ENCODE results near the gene NEURL1. TPM values are rescaled to one million over a fixed set of nuclear protein-coding genes. Genes with fewer than 3 reads are reported as not detected.

Gene NEURL1
- total and polyA plus RNA-seq, 10 of the 15 experiments (the other 5 are each of a cell fraction or from before 2014, with no cell fraction given): 0.02 to 0.05 (median 0.05) TPM; not detected in 6

GRCh38 chr10:103614306-103615158, 121.0 kb downstream of the NEURL1 start:
- POLR2A ChIA-PET: no interaction called here
- intact Hi-C loops (cut with micrococcal nuclease; ENCODE audit: unreplicated experiment) (no loop called here), in situ Hi-C loops (cut with MboI) (no loop called here)
- H4K20me1 ChIP-seq (ENCODE audit: control insufficient read depth, insufficient read depth): no peaks in the 10 kb centered on the region
- SMC1A ChIA-PET (ENCODE audit: uncharacterized antibody, unreplicated experiment): interaction anchor here (1.2 kb wide), 1 partner anchor 71 kb away, joined by 3 read pairs; no protein-coding TSS in a partner anchor
- peak; percentile 7 for FAIRE-seq
- H3K4me2 ChIP-seq (ENCODE audit: control insufficient read depth, insufficient read depth): no peak overlapping the region
- WGBS (ENCODE audit: insufficient coverage, insufficient replicate concordance, low lambda C conversion rate, missing lambda C conversion rate): 70% methylated on average over 14 of the region's 14 CpGs
- BruUV-seq (replicated peaks): no TSS peak
- no peak overlapping the region for H3K27ac ChIP-seq (ENCODE audit: control insufficient read depth, insufficient read depth)
- no peak for ATAC-seq
- no peak for TF ChIP-seq ZNF24 (IDR thresholded peaks at IDR 0.05)
- no peak for TF ChIP-seq SREBF2 (IDR thresholded peaks at IDR 0.05; ENCODE audit: low read length)
- TF ChIP-seq TCF3 (IDR thresholded peaks at IDR 0.05; ENCODE audit: borderline replicate concordance, insufficient read depth, low read depth, low read length): no peak
- no peak for TF ChIP-seq BCLAF1 (IDR thresholded peaks at IDR 0.05)
- no peak for TF ChIP-seq RAD51 (IDR thresholded peaks at IDR 0.05)
- no peak for TF ChIP-seq POU2F2 (IDR thresholded peaks at IDR 0.05; ENCODE audit: borderline replicate concordance, low read depth, low read length)
- no peak for TF ChIP-seq ZNF207 (IDR thresholded peaks at IDR 0.05; ENCODE audit: borderline replicate concordance)
- no peak for TF ChIP-seq SKIL (IDR thresholded peaks at IDR 0.05; ENCODE audit: low read depth, poor library complexity, severe bottlenecking)
- no peak for TF ChIP-seq FOXK2 (IDR thresholded peaks at IDR 0.05)
- TF ChIP-seq KLF5 (IDR thresholded peaks at IDR 0.05; ENCODE audit: partially characterized antibody): no peak
- no peak for TF ChIP-seq GABPA (IDR thresholded peaks at IDR 0.05; ENCODE audit: low read depth)
- TF ChIP-seq IRF3 (IDR thresholded peaks at IDR 0.05): no peak
- TF ChIP-seq ATF7 (IDR thresholded peaks at IDR 0.05; ENCODE audit: low read depth): no peak
- RAD21 ChIA-PET (ENCODE audit: unreplicated experiment): interaction anchor here (0.6 kb wide), 1 partner anchor 71 kb away, joined by 3 read pairs; no protein-coding TSS in a partner anchor
- CTCF ChIA-PET: interaction anchor here (0.6 to 3.9 kb wide), 2 partner anchors 35 to 73 kb away, joined by 3 to 36 read pairs; no protein-coding TSS in a partner anchor
- H2AFZ ChIP-seq (ENCODE audit: control insufficient read depth, low read depth, low read length): no peak overlapping the region
- H3K9ac ChIP-seq (ENCODE audit: control insufficient read depth, insufficient read depth, low read length): no peak overlapping the region
- no peak for DNase-seq (ENCODE audit: low read depth, low spot score)
- no peak overlapping the region for H3K4me3 ChIP-seq
- H3K27me3 ChIP-seq (replicated peaks in 1 of 2; ENCODE audit: control insufficient read depth in 2 of 2, insufficient read depth in 2 of 2, low read length in 1 of 2): no peaks in the 10 kb centered on the region
- peaks cover 19 to 33% of the 10 kb centered on the region in 2 experiments; a peak in 3 of 4 replicates for H3K36me3 ChIP-seq (ENCODE audit: control insufficient read depth in 2 of 2, insufficient read depth in 2 of 2, low read length in 1 of 2)
- no peaks in the 10 kb centered on the region for H3K4me1 ChIP-seq (ENCODE audit: control insufficient read depth, insufficient read depth, low read length)
- H3K79me2 ChIP-seq (ENCODE audit: control insufficient read depth, insufficient read depth, low read length): no peaks in the 10 kb centered on the region
- H3K9me3 ChIP-seq (replicated peaks; ENCODE audit: control insufficient read depth, insufficient read depth, low read length): no peaks in the 10 kb centered on the region

Data from GM12878 (cell line).